ENCODE results near the gene RADX.

GRCh38 chrX:106692425-106693065, 80.8 kb downstream of the RADX start:
- no peak for TF ChIP-seq EZH2 (IDR thresholded peaks at IDR 0.05; ENCODE audit: low read depth, unreplicated experiment)
- no peak for TF ChIP-seq CTCF (conservative IDR thresholded peaks at IDR 0.05; ENCODE audit: low read depth in 2 of 2)
- TF ChIP-seq CREB1 (CRISPR knock-in tag; IDR thresholded peaks at IDR 0.05; ENCODE audit: low read depth) = no peak
- TF ChIP-seq NANOG (IDR thresholded peaks at IDR 0.05; ENCODE audit: borderline replicate concordance) = no peak
- TF ChIP-seq EZH2phosphoT487 (IDR thresholded peaks at IDR 0.05; ENCODE audit: unreplicated experiment) = no peak
- TF ChIP-seq JUNB (IDR thresholded peaks at IDR 0.05; ENCODE audit: unreplicated experiment) = no peak
- TF ChIP-seq POLR2AphosphoS5 (IDR thresholded peaks at IDR 0.05; ENCODE audit: low read depth) = no peak

Data from GM23338 (cell line).